HT1080 (cell line): ENCODE results near the gene BICD1. TPM values are rescaled to one million over a fixed set of nuclear protein-coding genes. Genes with fewer than 3 reads are reported as not detected.
A peak's percentile ranks its signal among the peaks of the same experiment; 100 is the strongest.
"Not testable (repeated sequence)": the region's sequence is repeated elsewhere in the genome, so short reads cannot be mapped to it uniquely, and the experiment has no call there.

Source experiments
- DNase-seq: peaks from one replicate; pipeline ENCODE4 v3.0.0-alpha.2; 2015; ENCODE audit warnings: low read depth
- polyA plus RNA-seq, 2 experiments: library from polyadenylated mRNA; depleted of rRNA; stranded (reverse); fragments of >200 nt; gene quantifications; 2 replicates each; pipeline ENCODE4 v1.2.3, GENCODE V29; 2015
- total RNA-seq: library from RNA; depleted of rRNA; stranded (reverse); fragments of >200 nt; shearing (Covaris generic); gene quantifications from 2 replicates; pipeline ENCODE4 v1.2.3, GENCODE V29; 2014; rRNA removed

The BICD1 gene
- 19.3 and 19.5 TPM in 2 replicates for total RNA-seq
- 20.0 and 24.3 TPM in 2 replicates for polyA plus RNA-seq (2015; cell fraction: cytosol; rRNA removed)
- polyA plus RNA-seq (2015; cell fraction: nucleus; rRNA removed) = 27.3 and 29.0 TPM in 2 replicates

GRCh38 chr12:32106517-32107358 is at the start of gene BICD1:
BICD1 (plus strand) TSS chr12:32106847; CDS start chr12:32107332, 485 bp downstream.
- peak; percentile 81 for DNase-seq

DNA sequence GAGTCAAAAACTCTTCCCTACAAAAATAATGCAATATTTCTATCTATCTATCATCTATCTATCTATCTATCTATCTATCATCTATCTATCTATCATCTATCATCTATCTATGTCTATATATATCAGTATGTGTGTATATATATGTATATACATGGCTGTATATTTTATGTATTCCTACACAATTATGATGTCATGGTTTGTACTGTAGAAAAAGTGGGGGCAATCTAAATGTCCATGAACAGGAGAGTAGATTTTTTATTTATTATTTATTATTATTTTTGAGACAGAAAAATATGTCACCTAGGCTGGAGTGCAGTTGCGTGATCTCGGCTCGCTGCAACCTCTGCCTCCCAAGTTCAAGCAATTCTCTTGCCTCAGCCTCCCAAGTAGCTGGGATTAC is 45.6 kb upstream of the BICD1 start:
- no peak for DNase-seq

DNA sequence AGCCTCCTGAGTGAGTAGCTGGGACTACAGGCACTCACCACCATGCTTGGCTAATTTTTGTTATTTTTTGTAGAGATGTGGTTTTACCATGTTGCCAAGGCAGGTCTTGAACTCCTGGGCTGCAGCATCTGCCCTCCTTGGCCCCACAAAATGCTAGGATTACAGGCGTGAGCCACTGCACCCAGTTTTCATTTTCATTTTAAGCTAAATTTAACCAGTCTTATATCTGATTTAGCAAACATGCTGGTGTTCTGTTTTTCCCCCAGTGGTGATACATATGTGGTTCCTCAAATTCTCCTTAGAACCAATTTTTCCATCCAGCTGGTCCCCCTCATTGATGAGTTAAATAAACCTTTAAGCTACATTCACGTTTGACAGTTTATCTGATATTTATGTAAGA is 43.8 kb upstream of the BICD1 start:
- DNase-seq = no peak

GRCh38 chr12:32063796-32064195 is 42.9 kb upstream of the BICD1 start:
- DNase-seq = no peak

- DNase-seq = no peak
These were observed 40.4 kb upstream of the BICD1 start for GRCh38 chr12:32066206-32066605.

DNA sequence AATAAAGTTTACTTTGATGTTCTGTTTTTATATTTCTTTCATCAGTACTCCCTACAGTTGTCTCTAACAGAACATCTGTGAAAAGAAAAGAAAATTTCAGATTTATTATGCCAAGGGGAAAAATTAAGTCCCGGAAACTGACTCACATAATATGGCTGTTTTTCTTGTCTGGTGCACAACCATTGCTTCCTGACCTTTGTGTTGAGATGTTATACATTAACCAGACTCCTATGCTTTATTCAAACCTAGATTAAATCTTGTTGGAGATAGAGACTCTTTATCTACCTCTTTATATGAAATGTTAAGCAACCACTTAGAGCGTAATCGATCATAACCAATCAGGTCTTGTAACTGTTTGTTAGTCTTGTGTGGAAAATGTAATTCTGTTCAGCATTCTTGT is 37.6 kb upstream of the BICD1 start:
- DNase-seq = peak; percentile 36

- no peak for DNase-seq
These were observed 36.9 kb upstream of the BICD1 start for GRCh38 chr12:32069731-32070130.

- DNase-seq = no peak
These were observed 36.3 kb upstream of the BICD1 start for GRCh38 chr12:32070370-32070769.

DNA sequence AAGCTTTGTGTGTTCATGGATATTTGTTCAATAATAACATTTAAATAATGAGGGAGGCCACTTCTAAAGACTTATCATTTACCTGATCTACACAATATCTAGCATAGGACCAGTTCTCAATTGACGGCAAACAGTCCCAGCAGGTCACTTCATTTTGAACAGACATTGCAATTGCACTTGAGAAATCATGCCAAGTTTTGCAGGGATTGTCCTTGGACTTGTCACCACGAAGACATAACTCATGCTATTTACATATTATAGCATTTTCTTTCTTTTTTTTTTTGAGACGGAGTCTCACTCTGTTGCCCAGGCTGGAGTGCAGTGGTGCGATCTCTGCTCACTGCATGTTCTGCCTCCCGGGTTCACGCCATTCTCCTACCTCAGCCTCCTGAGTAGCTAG is 34.5 kb upstream of the BICD1 start:
- DNase-seq = no peak

DNA sequence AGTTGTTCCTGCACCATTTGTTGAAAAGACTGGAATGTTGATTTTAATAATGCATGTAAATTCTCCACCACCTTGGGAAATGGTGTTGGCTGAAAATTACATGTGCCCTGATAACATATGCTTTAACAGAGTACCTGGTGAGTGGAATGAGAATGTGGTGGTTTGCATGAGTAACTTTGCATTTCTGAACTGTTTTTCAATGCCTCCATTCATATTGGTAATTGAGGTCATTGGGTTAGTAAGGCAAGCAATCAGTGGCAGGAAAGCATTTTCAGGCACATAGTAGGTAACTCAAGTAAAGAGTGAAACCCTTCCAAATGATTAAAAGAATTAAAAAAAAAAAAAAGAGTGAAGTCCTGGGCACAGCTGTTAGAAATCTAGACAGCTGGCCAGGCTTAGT is 32.2 kb upstream of the BICD1 start:
- no peak for DNase-seq

DNA sequence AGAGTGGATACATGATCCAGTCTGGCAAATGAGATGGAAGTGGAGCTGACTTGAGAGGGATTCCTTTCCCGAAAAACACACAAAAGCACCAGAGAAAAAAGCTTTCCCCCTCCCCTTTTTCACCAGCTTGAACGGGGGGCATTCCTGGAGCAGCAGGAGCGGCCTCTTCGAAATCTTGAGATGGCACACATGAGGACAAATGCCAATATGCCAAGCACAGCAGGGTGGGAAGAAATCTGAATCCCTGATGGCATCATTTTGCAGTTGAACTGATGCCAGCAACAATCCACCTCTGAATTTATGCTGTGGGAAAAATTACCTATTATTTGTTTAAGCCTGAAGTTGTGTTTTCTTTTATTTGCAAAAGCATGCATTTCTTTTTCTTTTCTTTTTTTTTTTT is 29.7 kb upstream of the BICD1 start:
- no peak for DNase-seq

GRCh38 chr12:32080435-32080834 is 26.2 kb upstream of the BICD1 start:
- DNase-seq = no peak

DNA sequence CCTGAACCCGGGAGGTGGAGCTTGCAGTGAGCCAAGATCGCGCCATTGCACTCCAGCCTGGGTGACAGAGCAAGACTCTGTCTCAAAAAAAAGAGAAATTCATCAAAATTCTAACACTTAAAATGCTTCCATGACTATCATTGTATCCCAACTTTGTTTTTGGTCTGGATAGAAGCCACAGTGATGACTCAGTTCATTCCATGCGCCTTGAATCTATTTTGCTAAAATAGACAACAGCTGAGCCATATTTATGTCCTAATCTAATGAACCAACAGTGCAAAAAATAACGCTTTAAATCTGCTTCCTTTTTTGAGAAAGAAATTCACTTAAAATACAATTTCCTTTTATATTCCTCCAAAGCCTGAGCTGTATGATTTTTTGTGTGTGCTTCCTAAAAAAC is 23.2 kb upstream of the BICD1 start:
- DNase-seq = peak; percentile 50

GRCh38 chr12:32084017-32084688 is 22.5 kb upstream of the BICD1 start:
- no peak for DNase-seq

DNA sequence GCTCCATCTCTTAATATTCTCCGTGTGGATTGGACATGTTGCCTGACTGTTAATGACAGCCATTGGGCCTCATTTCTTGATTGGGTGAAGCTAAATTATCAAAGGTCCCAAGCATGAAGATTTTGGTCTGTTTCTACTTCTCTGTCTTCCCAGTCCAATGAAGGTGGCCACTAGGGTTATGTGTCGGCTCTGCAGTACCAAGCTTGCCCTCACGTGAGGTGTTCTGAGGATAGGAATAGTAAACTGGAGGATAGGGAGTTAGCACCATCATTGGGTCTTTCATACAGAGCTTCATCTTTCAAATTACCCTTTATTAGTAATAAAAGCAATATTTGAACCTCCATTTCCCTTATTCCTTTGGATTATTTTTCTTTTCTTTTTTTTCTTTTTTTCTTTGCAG is 21.9 kb upstream of the BICD1 start:
- no peak for DNase-seq

DNA sequence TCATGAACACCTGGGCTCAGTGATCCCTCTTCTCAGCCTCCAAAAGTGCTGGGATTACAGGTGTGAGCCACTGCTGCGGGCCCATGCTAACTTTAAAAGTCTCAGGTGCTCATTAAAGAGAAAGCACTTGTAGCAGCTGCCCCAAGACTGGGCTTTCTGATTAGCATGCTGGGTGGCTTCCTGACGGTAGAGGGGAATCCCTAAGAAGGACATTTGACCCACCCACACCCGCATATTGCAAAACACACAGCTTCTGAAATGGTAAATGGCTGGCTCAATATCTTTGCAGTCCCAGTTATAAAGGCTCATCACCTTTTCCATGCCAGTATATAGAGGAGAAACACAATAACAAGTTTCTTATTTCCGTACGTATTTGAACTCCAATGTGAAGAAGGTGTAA is 19.3 kb upstream of the BICD1 start:
- no peak for DNase-seq

GRCh38 chr12:32089156-32089555 is 17.5 kb upstream of the BICD1 start:
- DNase-seq = no peak

DNA sequence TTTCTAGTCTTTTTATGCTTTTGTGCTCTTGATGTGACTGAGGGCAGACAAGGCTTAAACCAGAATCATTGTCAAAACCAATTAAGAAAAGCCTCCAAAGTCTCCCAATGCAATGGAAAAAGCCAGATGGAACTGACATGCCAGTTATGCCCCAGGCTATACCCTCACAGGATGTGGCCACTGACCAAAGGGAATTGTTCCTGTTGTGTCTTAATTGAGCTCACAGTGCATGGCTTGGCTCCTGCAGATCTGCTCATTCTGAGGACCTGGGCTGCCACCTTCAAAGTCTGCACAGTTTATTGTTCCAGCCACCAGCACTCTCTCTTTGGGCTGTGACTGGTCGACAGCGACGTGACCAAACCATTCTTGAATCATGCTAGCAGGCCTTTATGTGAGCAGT is 17.1 kb upstream of the BICD1 start:
- DNase-seq = peak; percentile 42

GRCh38 chr12:32091696-32092095 is 15.0 kb upstream of the BICD1 start:
- DNase-seq = no peak

GRCh38 chr12:32098112-32098511 is 8.5 kb upstream of the BICD1 start:
- DNase-seq = no peak

GRCh38 chr12:32099275-32099674 is 7.4 kb upstream of the BICD1 start:
- DNase-seq = not testable (repeated sequence)

- no peak for DNase-seq
These were observed 6.3 kb upstream of the BICD1 start for GRCh38 chr12:32100361-32100760.

DNA sequence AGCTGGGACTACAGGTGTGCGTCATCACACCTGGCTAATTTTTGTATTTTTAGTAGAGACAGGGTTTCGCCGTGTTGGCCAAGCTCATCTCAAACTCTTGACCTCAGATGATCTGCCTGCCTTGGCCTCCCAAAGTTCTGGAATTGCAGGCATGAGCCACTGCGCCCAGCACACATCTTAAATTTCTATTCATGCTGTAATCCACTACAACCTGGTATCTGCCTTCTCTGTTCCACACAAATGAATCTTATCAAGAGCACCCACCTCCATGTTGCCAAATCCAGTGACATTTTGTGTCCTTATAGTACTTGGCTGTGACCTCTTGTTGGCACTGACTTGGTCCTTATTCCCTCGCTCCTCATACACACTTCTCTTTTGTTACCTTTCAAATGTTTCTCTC is 5.8 kb upstream of the BICD1 start:
- no peak for DNase-seq
